Adrenal gland (tissue), 5 donors: ENCODE results near the gene TMEM184C.

Experiments
- POLR2A ChIP-seq, 2 donors: fragments of 450-650 bp; IDR thresholded peaks; one replicate each; pipeline ENCODE4 v1.6.1; 2017; ENCODE audit warnings: antibody characterized with exemption in 2 of 2, mild to moderate bottlenecking in 2 of 2, moderate library complexity in 1 of 2
- TF ChIP-seq, protein P1 (sequence below), 6 experiments: fragments of 450-650 bp in 4 of 6; fragments of 200-600 bp in 2 of 6; sonication (generic) in 1 of 6; IDR thresholded peaks; 1 replicate in 5 of 6; 2 replicates in 1 of 6; pipeline versions ENCODE4 v1.5.1 to v1.8.0; 2016 to 2021; ENCODE audit warnings: antibody characterized with exemption in 6 of 6, mild to moderate bottlenecking in 2 of 6, moderate library complexity in 1 of 6
- donor health status: DM: no; HTN: no; CAD: no.

DNA sequence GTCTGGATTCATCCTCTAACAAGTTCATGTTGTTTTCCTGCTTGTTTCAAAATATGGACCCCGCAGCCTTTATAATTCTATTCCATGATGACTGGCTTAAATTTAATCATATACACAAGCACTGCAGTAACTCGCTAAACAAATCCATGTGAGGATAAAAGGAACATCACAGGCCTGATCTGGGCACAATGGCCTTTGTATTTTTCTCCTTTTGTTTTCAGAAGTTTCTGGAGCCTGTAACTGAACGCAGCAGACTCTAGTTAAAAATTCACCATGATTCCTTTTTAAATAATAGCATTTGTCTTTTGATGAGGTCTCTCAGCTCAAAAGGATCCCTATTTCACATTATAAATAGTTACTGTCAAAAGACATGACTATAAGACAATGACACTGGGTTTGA lies 30.2 kb upstream of the TMEM184C start:
- TF ChIP-seq, protein P1, sequence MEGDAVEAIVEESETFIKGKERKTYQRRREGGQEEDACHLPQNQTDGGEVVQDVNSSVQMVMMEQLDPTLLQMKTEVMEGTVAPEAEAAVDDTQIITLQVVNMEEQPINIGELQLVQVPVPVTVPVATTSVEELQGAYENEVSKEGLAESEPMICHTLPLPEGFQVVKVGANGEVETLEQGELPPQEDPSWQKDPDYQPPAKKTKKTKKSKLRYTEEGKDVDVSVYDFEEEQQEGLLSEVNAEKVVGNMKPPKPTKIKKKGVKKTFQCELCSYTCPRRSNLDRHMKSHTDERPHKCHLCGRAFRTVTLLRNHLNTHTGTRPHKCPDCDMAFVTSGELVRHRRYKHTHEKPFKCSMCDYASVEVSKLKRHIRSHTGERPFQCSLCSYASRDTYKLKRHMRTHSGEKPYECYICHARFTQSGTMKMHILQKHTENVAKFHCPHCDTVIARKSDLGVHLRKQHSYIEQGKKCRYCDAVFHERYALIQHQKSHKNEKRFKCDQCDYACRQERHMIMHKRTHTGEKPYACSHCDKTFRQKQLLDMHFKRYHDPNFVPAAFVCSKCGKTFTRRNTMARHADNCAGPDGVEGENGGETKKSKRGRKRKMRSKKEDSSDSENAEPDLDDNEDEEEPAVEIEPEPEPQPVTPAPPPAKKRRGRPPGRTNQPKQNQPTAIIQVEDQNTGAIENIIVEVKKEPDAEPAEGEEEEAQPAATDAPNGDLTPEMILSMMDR (IDR thresholded peaks at IDR 0.05) = no peak
- no peak for TF ChIP-seq POLR2A (IDR thresholded peaks at IDR 0.05)
